ENCODE data around the gene ST6GALNAC5.

Gene ST6GALNAC5

DNA sequence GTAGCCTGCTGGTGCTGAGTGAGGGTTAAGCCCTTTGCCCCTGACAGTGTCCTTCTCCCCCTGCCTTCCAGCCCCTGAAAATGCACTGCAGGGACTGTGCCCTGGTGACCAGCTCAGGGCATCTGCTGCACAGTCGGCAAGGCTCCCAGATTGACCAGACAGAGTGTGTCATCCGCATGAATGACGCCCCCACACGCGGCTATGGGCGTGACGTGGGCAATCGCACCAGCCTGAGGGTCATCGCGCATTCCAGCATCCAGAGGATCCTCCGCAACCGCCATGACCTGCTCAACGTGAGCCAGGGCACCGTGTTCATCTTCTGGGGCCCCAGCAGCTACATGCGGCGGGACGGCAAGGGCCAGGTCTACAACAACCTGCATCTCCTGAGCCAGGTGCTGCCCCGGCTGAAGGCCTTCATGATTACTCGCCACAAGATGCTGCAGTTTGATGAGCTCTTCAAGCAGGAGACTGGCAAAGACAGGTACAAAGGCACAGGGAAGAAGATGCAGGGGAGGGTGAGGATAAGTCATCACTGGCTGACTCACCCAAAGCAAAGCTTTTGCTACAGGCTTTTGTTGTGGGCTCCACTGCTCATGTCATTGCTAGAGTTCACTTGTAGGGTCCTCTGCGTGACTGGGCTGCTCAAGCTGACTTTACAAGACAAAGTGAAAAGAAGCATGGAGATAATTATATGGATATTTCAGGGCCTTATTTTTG lies 177.0 kb downstream of the ST6GALNAC5 start:
- Mint-ChIP-seq H3K9me3 (no peaks in the 10 kb centered on the region), H3K4me1 (ENCODE audit: low read depth) (peaks cover 15% of the 10 kb centered on the region), H3K4me3 (no peak overlapping the region), H3K27me3 (ENCODE audit: low read depth) (peaks cover 10% of the 10 kb centered on the region), H3K36me3 (ENCODE audit: low read depth) (no peaks in the 10 kb centered on the region), H3K27ac (no peak overlapping the region)
- DNase-seq (ENCODE audit: low spot score), result no peak

DNA sequence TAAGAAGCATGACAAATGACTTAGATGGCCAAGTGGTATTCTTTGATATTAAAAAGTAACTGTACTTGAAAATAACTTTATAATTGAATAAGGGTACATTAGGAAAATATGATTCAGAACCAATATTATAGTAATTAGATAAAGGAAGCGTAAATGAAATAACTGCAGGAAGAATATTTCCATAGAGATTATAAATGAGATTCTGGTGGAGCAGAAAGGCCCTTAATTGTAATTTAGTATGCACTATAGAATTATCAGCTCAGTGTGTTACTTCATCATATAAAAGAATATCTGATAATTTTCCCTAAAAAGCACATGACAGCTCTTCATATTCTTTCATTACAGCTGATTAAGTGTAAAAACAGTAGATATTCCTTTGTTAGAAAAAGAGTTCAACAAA lies 180.3 kb downstream of the ST6GALNAC5 start:
- Mint-ChIP-seq H3K27ac (no peak overlapping the region), H3K36me3 (ENCODE audit: low read depth) (no peaks in the 10 kb centered on the region), H3K27me3 (ENCODE audit: low read depth) (peaks cover 18% of the 10 kb centered on the region), H3K4me3 (peak overlapping the region; percentile 15), H3K4me1 (ENCODE audit: low read depth) (peaks cover 15% of the 10 kb centered on the region), H3K9me3 (no peaks in the 10 kb centered on the region)
- DNase-seq (ENCODE audit: low spot score), result no peak

DNA sequence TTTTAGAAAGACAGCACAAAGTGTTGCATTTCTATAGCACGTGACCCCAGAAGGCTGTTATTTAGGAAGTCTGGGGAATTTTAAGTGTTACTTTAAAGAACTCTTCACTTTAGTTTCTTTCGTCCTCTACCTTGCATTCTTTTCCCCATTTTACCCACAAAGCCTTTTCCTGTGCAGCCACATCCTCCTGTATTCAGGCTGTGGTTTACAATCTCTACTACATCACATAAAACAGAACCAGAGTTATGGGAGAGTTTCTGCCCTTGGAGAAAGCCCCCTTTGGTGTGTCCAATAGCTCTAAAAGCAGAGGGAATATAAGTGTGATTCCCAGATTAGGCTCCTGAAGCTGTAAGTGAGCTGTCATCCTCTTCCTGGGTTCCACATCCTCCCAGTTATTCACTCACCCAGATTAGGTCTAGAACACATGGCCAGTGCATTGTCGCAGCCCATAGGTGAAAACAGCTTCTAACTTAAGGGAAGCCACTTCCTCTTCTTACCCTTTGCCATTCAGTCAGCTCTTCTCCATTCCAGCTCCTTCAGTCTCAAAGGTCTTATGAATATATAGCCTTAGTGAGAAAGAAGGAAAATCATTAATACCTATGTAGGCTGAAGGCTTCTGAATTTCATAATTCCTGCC lies 180.8 kb downstream of the ST6GALNAC5 start:
- no peak for DNase-seq (ENCODE audit: low spot score)
- no peaks in the 10 kb centered on the region for H3K36me3 Mint-ChIP-seq (ENCODE audit: low read depth)
- H3K4me3 Mint-ChIP-seq, result peak overlapping the region; percentile 15
- no peaks in the 10 kb centered on the region for H3K9me3 Mint-ChIP-seq
- no peak overlapping the region for H3K27ac Mint-ChIP-seq
- peaks cover 15% of the 10 kb centered on the region for H3K4me1 Mint-ChIP-seq (ENCODE audit: low read depth)
- H3K27me3 Mint-ChIP-seq (ENCODE audit: low read depth), result peaks cover 18% of the 10 kb centered on the region

DNA sequence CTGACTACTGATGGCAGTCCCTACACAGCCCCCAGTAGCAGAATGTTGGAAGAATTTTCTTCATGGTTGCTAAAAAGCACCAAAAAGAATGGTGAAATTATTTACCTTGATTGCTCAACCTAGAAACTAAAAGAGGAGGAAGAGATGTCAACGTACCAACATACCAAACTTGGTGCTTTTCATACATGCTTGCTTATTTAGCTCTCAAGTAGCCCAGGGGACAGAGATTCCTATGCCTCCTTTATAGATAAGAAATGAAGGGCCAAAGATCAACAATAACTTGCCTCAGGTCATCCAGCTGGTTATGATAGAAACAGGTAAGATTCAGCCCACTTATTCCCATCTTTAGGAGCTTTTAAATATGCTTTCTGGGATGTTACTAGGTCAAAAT lies 181.3 kb downstream of the ST6GALNAC5 start:
- no peaks in the 10 kb centered on the region for H3K36me3 Mint-ChIP-seq (ENCODE audit: low read depth)
- H3K4me3 Mint-ChIP-seq, result no peak overlapping the region
- peaks cover 18% of the 10 kb centered on the region for H3K27me3 Mint-ChIP-seq (ENCODE audit: low read depth)
- H3K4me1 Mint-ChIP-seq (ENCODE audit: low read depth), result peaks cover 15% of the 10 kb centered on the region
- H3K27ac Mint-ChIP-seq, result no peak overlapping the region
- no peaks in the 10 kb centered on the region for H3K9me3 Mint-ChIP-seq
- no peak for DNase-seq (ENCODE audit: low spot score)

DNA sequence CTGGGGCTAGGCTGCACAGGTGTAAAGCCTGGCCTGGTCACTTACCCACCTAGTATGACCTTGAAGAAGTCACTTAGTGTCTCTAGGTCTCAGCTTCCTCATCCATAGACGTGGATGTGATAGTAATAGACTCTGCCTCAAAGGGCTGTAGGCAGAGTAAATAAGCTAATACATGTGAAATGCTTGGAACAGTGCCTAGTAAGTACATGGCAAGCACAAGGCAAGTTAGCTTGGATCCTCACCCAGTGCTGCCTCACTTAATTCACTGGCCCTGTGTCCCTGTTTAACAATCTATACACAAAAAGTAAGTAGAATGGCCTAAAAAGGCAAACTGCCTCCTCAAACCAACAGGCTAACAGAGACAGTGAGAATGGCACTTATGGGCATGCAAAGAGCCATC lies 184.1 kb downstream of the ST6GALNAC5 start:
- Mint-ChIP-seq H3K27me3 (ENCODE audit: low read depth) (peaks cover 12% of the 10 kb centered on the region), H3K4me1 (ENCODE audit: low read depth) (peaks cover 12% of the 10 kb centered on the region), H3K36me3 (ENCODE audit: low read depth) (no peaks in the 10 kb centered on the region), H3K9me3 (no peaks in the 10 kb centered on the region), H3K4me3 (no peak overlapping the region), H3K27ac (no peak overlapping the region)
- DNase-seq (ENCODE audit: low spot score), result no peak

DNA sequence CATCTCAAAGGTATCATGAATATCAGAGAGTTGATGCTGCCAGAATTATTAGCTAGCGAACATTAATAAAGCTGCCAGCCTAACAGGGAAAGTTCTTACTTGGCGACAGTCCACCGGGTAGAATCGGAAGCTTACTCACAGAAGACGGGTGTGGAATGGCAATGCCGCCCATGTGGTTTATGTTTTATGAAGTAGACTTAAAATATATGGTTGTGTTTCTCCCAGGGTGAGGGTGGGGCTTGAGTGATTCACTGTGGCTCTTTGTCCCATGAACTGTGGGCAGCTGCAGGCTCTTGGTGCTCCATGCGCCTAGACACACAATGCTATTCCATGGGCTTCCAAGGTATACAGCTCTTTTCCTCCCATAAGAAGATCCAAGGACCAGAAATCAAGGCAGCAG lies 189.2 kb downstream of the ST6GALNAC5 start:
- H3K36me3 Mint-ChIP-seq (ENCODE audit: low read depth), result no peaks in the 10 kb centered on the region
- H3K4me1 Mint-ChIP-seq (ENCODE audit: low read depth), result no peaks in the 10 kb centered on the region
- H3K27me3 Mint-ChIP-seq (ENCODE audit: low read depth), result peaks cover 5% of the 10 kb centered on the region
- DNase-seq (ENCODE audit: low spot score), result no peak
- H3K4me3 Mint-ChIP-seq, result no peak overlapping the region
- H3K27ac Mint-ChIP-seq, result no peak overlapping the region
- H3K9me3 Mint-ChIP-seq, result no peaks in the 10 kb centered on the region

DNA sequence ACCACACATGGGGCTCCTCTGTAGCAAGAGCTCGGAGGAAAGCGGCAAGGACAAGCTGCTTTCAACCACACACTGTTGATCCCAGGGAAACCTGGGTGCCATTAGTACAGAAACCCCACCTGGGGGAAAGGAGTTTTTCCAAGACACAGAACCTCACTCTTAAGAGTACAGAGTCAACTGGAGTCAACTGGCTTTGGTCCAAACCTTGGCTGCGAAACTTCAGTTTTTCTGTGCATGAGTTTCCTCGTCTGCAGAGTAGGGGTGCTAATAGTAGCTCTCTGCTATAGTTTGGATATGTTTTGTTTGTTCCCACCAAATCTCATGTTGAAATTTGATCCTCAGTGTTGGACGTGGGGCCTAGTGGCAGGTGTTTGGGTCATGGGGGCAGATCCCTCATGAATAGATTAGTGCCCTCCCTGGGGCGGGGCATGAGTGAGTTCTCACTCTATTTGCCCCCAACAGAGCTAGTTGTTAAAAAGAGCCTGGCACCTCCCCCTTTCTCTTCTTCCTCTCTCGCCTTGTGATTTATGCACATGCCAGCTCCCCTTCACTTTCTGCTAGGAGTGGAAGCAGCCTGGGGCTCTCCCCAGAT lies 190.8 kb downstream of the ST6GALNAC5 start:
- H3K4me1 Mint-ChIP-seq (ENCODE audit: low read depth), result no peaks in the 10 kb centered on the region
- H3K36me3 Mint-ChIP-seq (ENCODE audit: low read depth), result no peaks in the 10 kb centered on the region
- H3K27ac Mint-ChIP-seq, result no peak overlapping the region
- no peaks in the 10 kb centered on the region for H3K27me3 Mint-ChIP-seq (ENCODE audit: low read depth)
- no peak overlapping the region for H3K4me3 Mint-ChIP-seq
- no peak for DNase-seq (ENCODE audit: low spot score)
- H3K9me3 Mint-ChIP-seq, result no peaks in the 10 kb centered on the region

DNA sequence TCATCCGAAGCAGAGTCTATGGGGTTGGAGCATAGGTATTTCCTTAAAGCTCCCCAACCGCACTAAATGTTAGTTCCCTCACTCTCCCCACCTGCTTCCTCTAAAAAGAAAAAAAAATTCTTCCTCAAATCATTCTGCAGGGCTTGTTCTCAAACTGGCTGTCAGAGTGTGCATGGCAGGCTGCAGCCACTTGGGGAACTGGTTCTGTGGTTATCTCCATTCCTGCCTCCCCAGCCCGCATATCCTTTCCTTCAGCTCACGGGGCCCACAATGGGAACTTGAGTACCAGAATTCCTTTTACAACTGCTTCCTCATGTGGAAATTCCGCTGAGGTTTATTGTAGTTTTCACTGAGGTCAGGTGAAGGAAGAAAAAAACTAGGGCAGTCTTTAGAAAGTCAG lies 192.7 kb downstream of the ST6GALNAC5 start:
- Mint-ChIP-seq H3K9me3 (no peaks in the 10 kb centered on the region), H3K36me3 (ENCODE audit: low read depth) (no peaks in the 10 kb centered on the region), H3K4me3 (no peak overlapping the region), H3K27ac (no peak overlapping the region), H3K27me3 (ENCODE audit: low read depth) (no peaks in the 10 kb centered on the region), H3K4me1 (ENCODE audit: low read depth) (no peaks in the 10 kb centered on the region)
- DNase-seq (ENCODE audit: low spot score), result no peak

DNA sequence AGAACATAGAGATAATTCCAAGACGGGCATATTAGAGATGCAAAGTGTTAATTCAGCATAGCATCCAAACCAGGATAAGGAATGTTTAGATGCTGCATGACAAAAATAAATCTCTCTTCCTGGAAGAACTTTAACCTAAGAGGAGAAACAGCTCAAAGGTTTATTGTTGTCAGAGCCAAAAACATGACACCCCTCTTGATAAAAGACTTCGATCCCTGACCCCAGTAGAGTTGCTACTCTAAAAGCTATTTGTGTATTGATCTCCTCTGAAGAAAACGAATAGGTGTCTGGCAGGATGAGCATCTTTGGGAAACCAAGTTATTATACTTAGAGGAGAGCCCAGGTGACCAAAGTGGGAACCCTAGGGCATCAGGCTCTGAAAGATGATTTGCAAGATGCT lies 193.9 kb downstream of the ST6GALNAC5 start:
- no peak for DNase-seq (ENCODE audit: low spot score)
- Mint-ChIP-seq H3K9me3 (no peaks in the 10 kb centered on the region), H3K27me3 (ENCODE audit: low read depth) (peaks cover 2% of the 10 kb centered on the region), H3K4me3 (no peak overlapping the region), H3K4me1 (ENCODE audit: low read depth) (no peaks in the 10 kb centered on the region), H3K27ac (no peak overlapping the region), H3K36me3 (ENCODE audit: low read depth) (no peaks in the 10 kb centered on the region)

DNA sequence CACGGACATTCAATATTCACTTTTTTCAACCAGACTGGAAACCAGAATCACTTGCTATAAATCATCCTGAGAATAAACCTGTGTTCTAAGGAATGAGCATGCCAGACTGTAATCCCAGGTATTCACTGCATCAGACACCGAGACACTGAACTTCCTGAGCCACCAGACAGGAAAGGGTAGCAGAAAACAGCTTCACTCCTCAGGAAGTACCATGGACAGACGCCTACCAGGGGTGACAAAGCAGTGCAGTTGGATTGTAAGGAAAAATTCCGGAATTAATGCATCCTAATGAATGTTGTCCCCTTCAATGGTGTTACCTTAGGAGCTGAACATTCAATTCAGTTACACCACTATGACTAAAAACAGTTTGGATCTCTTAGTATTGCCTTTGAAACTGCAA lies 195.8 kb downstream of the ST6GALNAC5 start:
- H3K36me3 Mint-ChIP-seq (ENCODE audit: low read depth), result no peaks in the 10 kb centered on the region
- no peak overlapping the region for H3K27ac Mint-ChIP-seq
- peaks cover 2% of the 10 kb centered on the region for H3K27me3 Mint-ChIP-seq (ENCODE audit: low read depth)
- DNase-seq (ENCODE audit: low spot score), result no peak
- no peaks in the 10 kb centered on the region for H3K4me1 Mint-ChIP-seq (ENCODE audit: low read depth)
- H3K9me3 Mint-ChIP-seq, result no peaks in the 10 kb centered on the region
- H3K4me3 Mint-ChIP-seq, result no peak overlapping the region

DNA sequence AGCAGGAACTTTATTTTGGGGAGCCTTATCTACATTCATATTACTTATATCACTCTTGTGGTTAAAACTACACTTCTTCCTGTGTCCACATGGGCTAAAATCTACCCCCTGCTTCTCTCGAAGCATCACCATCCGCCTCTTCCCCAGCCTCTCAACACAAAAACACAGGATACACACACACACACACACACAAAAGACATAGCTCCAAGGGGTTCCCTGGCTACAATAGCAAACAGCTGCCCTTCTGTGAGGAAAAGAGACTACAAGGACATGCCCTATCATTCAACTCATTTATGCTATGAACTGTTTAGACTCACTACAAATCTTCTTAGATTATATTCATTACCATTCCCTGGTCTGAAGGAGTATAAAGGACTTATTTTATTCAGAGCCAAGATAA lies 197.0 kb downstream of the ST6GALNAC5 start:
- H3K4me3 Mint-ChIP-seq, result no peak overlapping the region
- H3K4me1 Mint-ChIP-seq (ENCODE audit: low read depth), result no peaks in the 10 kb centered on the region
- H3K27me3 Mint-ChIP-seq (ENCODE audit: low read depth), result peaks cover 2% of the 10 kb centered on the region
- no peak overlapping the region for H3K27ac Mint-ChIP-seq
- H3K36me3 Mint-ChIP-seq (ENCODE audit: low read depth), result no peaks in the 10 kb centered on the region
- DNase-seq (ENCODE audit: low spot score), result no peak
- no peaks in the 10 kb centered on the region for H3K9me3 Mint-ChIP-seq

DNA sequence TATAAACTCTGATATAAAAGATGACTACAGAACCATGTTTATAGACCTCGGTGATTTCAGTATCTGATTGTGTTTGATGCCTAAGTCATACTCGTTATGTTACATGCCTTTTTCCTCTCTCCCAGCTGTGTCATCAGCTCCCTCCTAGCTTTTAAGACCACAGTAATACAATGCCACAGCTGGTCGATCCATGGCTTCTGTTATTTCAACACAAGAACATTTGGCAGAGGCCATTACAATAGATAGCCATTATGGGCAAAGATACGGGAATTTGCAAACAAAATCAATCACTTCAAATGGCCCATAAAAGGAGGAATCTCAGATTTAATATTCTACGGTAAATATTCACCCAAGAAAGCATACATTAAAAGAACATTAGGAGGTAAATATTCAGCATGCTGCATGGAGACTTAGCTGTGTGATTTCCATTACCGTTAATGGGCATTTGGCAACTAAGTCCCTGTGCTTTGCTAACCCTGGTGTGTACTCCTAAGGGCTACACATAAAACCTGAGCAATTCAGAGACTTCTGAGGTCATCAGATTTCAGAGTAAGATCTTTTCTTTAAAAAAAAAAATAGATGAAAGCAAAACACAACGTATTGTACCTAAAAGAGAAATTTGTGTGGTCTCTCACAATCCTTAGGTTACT lies 198.5 kb downstream of the ST6GALNAC5 start:
- no peaks in the 10 kb centered on the region for H3K4me1 Mint-ChIP-seq (ENCODE audit: low read depth)
- no peaks in the 10 kb centered on the region for H3K9me3 Mint-ChIP-seq
- H3K4me3 Mint-ChIP-seq, result no peak overlapping the region
- no peak for DNase-seq (ENCODE audit: low spot score)
- H3K36me3 Mint-ChIP-seq (ENCODE audit: low read depth), result no peaks in the 10 kb centered on the region
- H3K27ac Mint-ChIP-seq, result no peak overlapping the region
- H3K27me3 Mint-ChIP-seq (ENCODE audit: low read depth), result peaks cover 2% of the 10 kb centered on the region

DNA sequence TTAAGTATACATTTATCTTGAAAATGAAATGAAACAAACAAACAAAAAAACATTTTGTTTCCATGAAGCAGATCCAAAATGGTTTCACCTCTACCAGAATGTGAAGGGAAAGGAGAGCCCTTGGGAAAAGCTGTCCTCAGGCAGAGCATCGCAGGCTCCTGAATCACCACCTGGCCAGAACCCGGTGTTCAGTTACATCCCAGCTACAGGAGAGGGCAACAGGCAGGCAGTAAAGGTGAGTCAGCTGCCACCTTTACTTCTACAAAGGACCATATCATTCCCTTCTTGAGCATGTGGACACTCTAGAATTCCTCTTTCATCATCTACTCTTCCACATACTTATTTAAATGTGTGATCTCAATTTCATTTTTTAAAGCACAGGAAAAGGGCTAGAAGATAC lies 200.7 kb downstream of the ST6GALNAC5 start:
- no peak for DNase-seq (ENCODE audit: low spot score)
- no peaks in the 10 kb centered on the region for H3K9me3 Mint-ChIP-seq

DNA sequence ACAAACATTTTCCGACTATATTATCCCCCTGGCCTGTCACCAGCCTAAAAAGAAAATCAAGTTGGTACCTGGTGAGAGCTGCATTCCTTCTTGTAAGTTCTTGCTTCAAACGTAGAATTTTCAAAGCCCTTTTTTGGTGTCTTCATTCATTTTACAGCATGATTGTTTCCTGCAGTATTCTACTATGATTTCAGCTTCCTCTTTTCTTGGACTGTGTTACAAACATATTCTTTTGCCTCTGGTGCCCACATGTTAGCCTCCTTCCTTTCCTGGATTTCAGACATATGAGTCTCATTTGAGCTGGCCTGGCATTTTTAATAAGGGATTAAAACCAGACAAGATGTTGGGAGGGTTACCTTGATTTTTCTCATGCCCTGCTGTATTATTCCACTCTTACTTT lies 209.5 kb downstream of the ST6GALNAC5 start:
- peaks cover 6% of the 10 kb centered on the region for H3K27me3 Mint-ChIP-seq (ENCODE audit: low read depth)
- H3K4me3 Mint-ChIP-seq, result no peak overlapping the region
- H3K27ac Mint-ChIP-seq, result no peak overlapping the region
- H3K9me3 Mint-ChIP-seq, result no peaks in the 10 kb centered on the region
- H3K4me1 Mint-ChIP-seq (ENCODE audit: low read depth), result no peaks in the 10 kb centered on the region
- H3K36me3 Mint-ChIP-seq (ENCODE audit: low read depth), result no peaks in the 10 kb centered on the region
- DNase-seq (ENCODE audit: low spot score), result no peak

More for the DNA sequence above, 200.7 kb downstream of the ST6GALNAC5 start:
- Mint-ChIP-seq H3K27ac (no peak overlapping the region), H3K27me3 (ENCODE audit: low read depth) (peaks cover 2% of the 10 kb centered on the region), H3K4me1 (ENCODE audit: low read depth) (no peaks in the 10 kb centered on the region), H3K36me3 (ENCODE audit: low read depth) (no peaks in the 10 kb centered on the region), H3K4me3 (no peak overlapping the region)
